Psoas muscle (tissue), 8 donors: ENCODE measurements around the gene ABCA12. TPM values are rescaled to one million over a fixed set of nuclear protein-coding genes. Genes with fewer than 3 reads are reported as not detected.

Experiments used
- ATAC-seq, 4 donors: fragments of 200-7000 bp; cut with Tn5 transposase; one replicate each; pipeline ENCODE4 v1.9.1; 2020; ENCODE audit warnings: moderate library complexity in 3 of 4, mild to moderate bottlenecking in 2 of 4
- DNase-seq, 2 donors: peaks; one replicate each; pipeline ENCODE4 v3.0.0-alpha.2; 2020
- H3K27ac ChIP-seq: fragments of 200-600 bp; one replicate; pipeline ENCODE4 v1.8.0; 2022
- H3K27me3 ChIP-seq, 3 donors: fragments of 200-600 bp in 1 of 3; one replicate each; pipeline versions ENCODE4 v1.6.1 to v1.8.0; 2013 to 2022; ENCODE audit warnings: low read length in 2 of 3, mild to moderate bottlenecking in 2 of 3, moderate library complexity in 1 of 3; ENCODE audit not compliant: insufficient read depth in 3 of 3
- H3K36me3 ChIP-seq, 2 donors: fragments of 200-600 bp in 1 of 2; one replicate each; pipeline versions ENCODE4 v1.6.1 to v1.8.0; 2013 to 2022; ENCODE audit warnings: low read depth in 1 of 2, mild to moderate bottlenecking in 1 of 2, moderate library complexity in 1 of 2; ENCODE audit not compliant: insufficient read depth in 1 of 2
- H3K4me1 ChIP-seq: fragments of 200-600 bp; one replicate; pipeline ENCODE4 v1.8.0; 2022
- H3K4me3 ChIP-seq: fragments of 200-600 bp; one replicate; pipeline ENCODE4 v1.8.0; 2022; ENCODE audit warnings: mild to moderate bottlenecking
- H3K9me3 ChIP-seq: fragments of 200-600 bp; one replicate; pipeline ENCODE4 v1.8.0; 2022
- CTCF ChIP-seq: fragments of 200-600 bp; IDR thresholded peaks from one replicate; pipeline ENCODE4 v1.8.0; 2022; ENCODE audit warnings: antibody characterized with exemption
- WGBS, 3 donors: extraction: QIAGEN DNeasy Blood & Tissue Kit; methylation state at CpG; one replicate each; pipeline versions ENCODE4 v1.1.6 to v1.1.7; 2013; 5-methylcytosine and 5-hydroxymethylcytosine counted together
- intact Hi-C, 2 donors: fragments of 100-400 bp; cut with DNase I; formaldehyde crosslinking; loops; one replicate each; pipeline versions ENCODE4 v1.11.0 to v1.14.2; 2022
- polyA plus RNA-seq, 3 donors: library from polyadenylated mRNA; stranded (reverse); fragments of 200-250 nt; gene quantifications; one replicate each; pipeline ENCODE4 v1.2.3, GENCODE V29; 2013
- total RNA-seq, 4 donors: library from RNA; stranded (reverse); fragmentation: NEBNext Ultra II Directional in 2 of 4; extraction: Animal tissue kit (Norgen Biotek cat#: 25700) in 2 of 4; gene quantifications; one replicate each; pipeline versions ENCODE4 v1.2.1 to v1.2.4, GENCODE V29; 2021 to 2023
- donor health status: healthy with polysubstance abuse.
- donor health status: DM: no; HTN: no; CAD: no; lungs with moderate emphysema.
- donor health status: Bipolar disorder and iron deficiency.
- donor health status: healthy.
- donor health status: DM: yes; HTN: yes; CAD: no.
- donor health status: DM: no; HTN: no; CAD: no.
- donor health status: DM: no; HTN: no; CAD: no.
- donor health status: DM: yes; HTN: yes; CAD: no.

The ABCA12 gene
- total and polyA plus RNA-seq, 7 donors: not detected

DNA sequence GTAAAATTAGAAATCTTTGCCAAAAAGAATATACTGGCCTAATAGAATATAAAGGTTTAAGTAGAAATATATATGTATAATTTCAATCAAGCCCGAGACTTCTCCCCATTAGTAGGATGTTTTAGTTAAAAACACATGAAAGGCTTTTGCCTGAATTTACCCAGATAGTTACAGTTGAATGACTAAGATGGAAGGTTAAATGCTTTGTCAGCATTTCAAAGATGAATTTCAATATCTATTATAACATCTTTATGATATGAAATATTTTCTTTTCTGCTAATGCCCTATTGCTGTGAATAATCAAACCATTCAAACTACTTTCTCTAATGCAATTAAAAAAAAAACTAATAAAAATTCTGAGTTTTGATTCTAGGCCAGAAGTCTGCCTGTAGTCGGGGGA lies 18.0 kb upstream of the ABCA12 start:
- DNase-seq: no peak
- ATAC-seq: no peak
- no peaks in the 10 kb centered on the region for H3K4me1 ChIP-seq
- no peaks in the 10 kb centered on the region for H3K27me3 ChIP-seq
- no peak overlapping the region for H3K4me3 ChIP-seq
- no peak for TF ChIP-seq CTCF
- no peaks in the 10 kb centered on the region for H3K9me3 ChIP-seq
- intact Hi-C loops: no loop called here
- no peaks in the 10 kb centered on the region for H3K36me3 ChIP-seq
- H3K27ac ChIP-seq: no peak overlapping the region
- 79 to 84% (median 84%) methylated on average over 2 of the region's 2 CpGs for whole genome bisulfite sequencing, 3 donors

DNA sequence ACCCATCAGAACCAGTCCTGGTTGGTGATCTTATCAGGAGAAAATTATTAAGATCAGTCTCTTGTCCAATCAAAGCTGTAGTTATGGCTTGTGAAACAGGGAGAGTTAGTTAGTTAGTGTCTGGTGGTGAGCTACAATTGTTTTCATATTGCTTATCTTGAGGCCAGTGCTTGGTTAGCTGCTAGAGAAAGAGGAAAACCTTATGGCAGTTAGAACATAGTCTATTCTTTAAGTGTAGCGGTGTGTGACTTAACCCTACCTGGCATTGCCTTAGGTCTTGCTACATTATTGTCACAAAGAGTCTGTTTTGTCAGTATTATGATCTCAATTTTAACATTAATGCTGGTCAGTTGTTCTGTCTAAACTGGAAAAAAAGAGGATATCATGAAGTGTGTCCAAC lies 11.5 kb upstream of the ABCA12 start:
- no peak for DNase-seq
- intact Hi-C loops: no loop called here
- H3K9me3 ChIP-seq: no peaks in the 10 kb centered on the region
- H3K4me1 ChIP-seq: no peaks in the 10 kb centered on the region
- no peak overlapping the region for H3K4me3 ChIP-seq
- 94 to 97% (median 97%) methylated on average over 1 of the region's 1 CpG for WGBS, 3 donors
- H3K27ac ChIP-seq: no peak overlapping the region
- H3K27me3 ChIP-seq: no peaks in the 10 kb centered on the region
- H3K36me3 ChIP-seq: no peaks in the 10 kb centered on the region
- TF ChIP-seq CTCF: no peak
- ATAC-seq: no peak

- Histone ChIP-seq H3K27me3 (no peaks in the 10 kb centered on the region), H3K4me1 (no peaks in the 10 kb centered on the region), H3K9me3 (no peaks in the 10 kb centered on the region), H3K27ac (no peak overlapping the region), H3K4me3 (no peak overlapping the region), H3K36me3 (no peaks in the 10 kb centered on the region)
- 7 to 21% (median 10%) methylated on average over 1 of the region's 1 CpG for WGBS, 3 donors
- ATAC-seq: no peak
- intact Hi-C loops: no loop called here
- TF ChIP-seq CTCF: no peak
- DNase-seq: no peak
Observed at GRCh38 chr2:215149486-215149885, 11.1 kb upstream of the ABCA12 start.

DNA sequence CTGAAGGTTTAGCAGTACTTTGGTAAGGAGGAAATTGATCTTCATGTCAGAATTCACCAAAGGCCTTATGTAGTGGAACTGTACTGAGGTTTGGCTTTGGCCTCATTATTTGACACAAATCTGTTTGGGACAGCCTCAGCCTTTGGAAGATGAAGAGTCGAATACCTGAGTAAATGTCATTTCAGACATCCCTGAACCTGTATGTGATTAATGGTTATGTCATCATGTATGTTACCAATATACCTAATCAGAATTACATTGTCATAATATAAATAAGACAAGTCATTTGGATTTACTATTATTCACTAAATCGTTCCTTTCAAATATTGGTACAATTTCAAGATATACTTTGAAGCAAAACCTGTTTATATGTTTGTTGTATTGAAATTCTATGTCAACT lies 10.6 kb upstream of the ABCA12 start:
- DNase-seq (no peak), ATAC-seq (no peak)
- H3K36me3 ChIP-seq: no peaks in the 10 kb centered on the region
- intact Hi-C loops: no loop called here
- H3K27me3 ChIP-seq: no peaks in the 10 kb centered on the region
- WGBS, 3 donors: 83 to 92% (median 89%) methylated on average over 2 of the region's 2 CpGs
- no peaks in the 10 kb centered on the region for H3K9me3 ChIP-seq
- H3K27ac ChIP-seq: no peak overlapping the region
- no peaks in the 10 kb centered on the region for H3K4me1 ChIP-seq
- no peak overlapping the region for H3K4me3 ChIP-seq
- TF ChIP-seq CTCF: no peak

DNA sequence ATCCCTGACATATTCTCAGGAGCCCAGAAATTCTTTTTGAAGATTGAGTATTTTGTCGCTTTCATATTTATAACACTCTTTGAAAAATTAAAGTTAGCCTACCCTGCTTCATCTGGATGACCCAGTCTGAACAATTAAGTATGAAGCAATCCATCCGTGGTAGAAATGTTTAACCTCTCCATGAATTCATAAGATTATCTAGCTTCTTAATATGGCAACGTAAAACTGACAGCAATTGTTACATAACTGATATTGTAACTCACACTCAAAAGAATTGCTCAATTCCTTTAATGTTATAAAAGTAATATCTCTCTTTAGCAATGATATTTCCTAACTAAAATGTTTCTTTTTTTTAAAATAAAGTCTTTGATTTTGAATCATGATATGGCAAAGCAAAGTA lies 7.2 kb upstream of the ABCA12 start:
- Histone ChIP-seq H3K4me1 (no peaks in the 10 kb centered on the region), H3K27me3 (no peaks in the 10 kb centered on the region), H3K27ac (no peak overlapping the region), H3K4me3 (no peak overlapping the region), H3K9me3 (no peaks in the 10 kb centered on the region), H3K36me3 (no peaks in the 10 kb centered on the region)
- intact Hi-C loops: no loop called here
- ATAC-seq: no peak
- DNase-seq: no peak
- 51 to 77% (median 75%) methylated on average over 3 of the region's 3 CpGs for WGBS, 3 donors
- TF ChIP-seq CTCF: no peak
